ENCODE measurements around the gene PINLYP.
"Not testable (repeated sequence)": the region's sequence is repeated elsewhere in the genome, so short reads cannot be mapped to it uniquely, and the experiment has no call there.

PINLYP gene

GRCh38 chr19:43584484-43584883 lies 8.9 kb downstream of the PINLYP start:
- no peak for DNase-seq

GRCh38 chr19:43586346-43586745 lies 10.7 kb downstream of the PINLYP start:
- no peak for DNase-seq

- DNase-seq = not testable (repeated sequence)
Measured at GRCh38 chr19:43587029-43587428, 11.4 kb downstream of the PINLYP start.

- DNase-seq = no peak
Measured at GRCh38 chr19:43589277-43589676, 13.7 kb downstream of the PINLYP start.

GRCh38 chr19:43589678-43590077 lies 14.1 kb downstream of the PINLYP start:
- no peak for DNase-seq

- DNase-seq = no peak
Measured at GRCh38 chr19:43591904-43592772, 16.5 kb downstream of the PINLYP start.

- DNase-seq = no peak
Measured at GRCh38 chr19:43592800-43593350, 17.3 kb downstream of the PINLYP start.

GRCh38 chr19:43594081-43594697 lies 18.6 kb downstream of the PINLYP start:
- DNase-seq = no peak

GRCh38 chr19:43594710-43595604 lies 19.4 kb downstream of the PINLYP start:
- DNase-seq = peak; percentile 72

GRCh38 chr19:43595605-43595998 lies 20.0 kb downstream of the PINLYP start:
- DNase-seq = no peak

GRCh38 chr19:43595999-43596841 lies 20.6 kb downstream of the PINLYP start, which contains the start of the genes IRGQ and ZNF576:
Gene IRGQ (minus strand): TSS chr19:43596134. CDS start chr19:43595338, 796 bp downstream.
Gene ZNF576 (plus strand): TSS chr19:43596595. CDS start chr19:43597109, 514 bp downstream.
- DNase-seq = peak; percentile 100

- DNase-seq = no peak
Measured at GRCh38 chr19:43596842-43597461, 21.4 kb downstream of the PINLYP start.

- DNase-seq = no peak
Measured at GRCh38 chr19:43597876-43598275, 22.3 kb downstream of the PINLYP start.

GRCh38 chr19:43598445-43599240 lies 23.0 kb downstream of the PINLYP start:
- DNase-seq = no peak

GRCh38 chr19:43599635-43600295 lies 24.2 kb downstream of the PINLYP start:
- no peak for DNase-seq

- not testable (repeated sequence) for DNase-seq
Measured at GRCh38 chr19:43600326-43600725, 24.7 kb downstream of the PINLYP start.

- DNase-seq = no peak
Measured at GRCh38 chr19:43605875-43606568, 30.4 kb downstream of the PINLYP start.

GRCh38 chr19:43606569-43607229 lies 31.1 kb downstream of the PINLYP start:
- DNase-seq = no peak

All from left hindlimb (tissue), 1 donor.